ENCODE results near the gene PPFIA4. TPM values are rescaled to one million over a fixed set of nuclear protein-coding genes. Genes with fewer than 3 reads are reported as not detected.

PPFIA4 gene
- total RNA-seq, 1 donor from 2014 or later, result 2.6 TPM

GRCh38 chr1:203033287-203033686 lies 7.0 kb downstream of the PPFIA4 start:
- H3K9me3 Mint-ChIP-seq, result no peaks in the 10 kb centered on the region
- no peak for DNase-seq (ENCODE audit: low read depth, low spot score)
- peaks cover 15% of the 10 kb centered on the region for H3K27me3 Mint-ChIP-seq (ENCODE audit: low read depth)
- no peaks in the 10 kb centered on the region for H3K36me3 Mint-ChIP-seq (ENCODE audit: low read depth)
- H3K27ac Mint-ChIP-seq (ENCODE audit: unreplicated experiment), result no peak overlapping the region
- no peak for TF ChIP-seq CTCF (conservative IDR thresholded peaks at IDR 0.05)
- no peaks in the 10 kb centered on the region for H3K4me1 Mint-ChIP-seq
- no peak overlapping the region for H3K4me3 Mint-ChIP-seq

- Mint-ChIP-seq H3K9me3 (no peaks in the 10 kb centered on the region), H3K4me1 (no peaks in the 10 kb centered on the region), H3K27ac (ENCODE audit: unreplicated experiment) (no peak overlapping the region), H3K36me3 (ENCODE audit: low read depth) (no peaks in the 10 kb centered on the region), H3K27me3 (ENCODE audit: low read depth) (peaks cover 9% of the 10 kb centered on the region), H3K4me3 (no peak overlapping the region)
- no peak for DNase-seq (ENCODE audit: low read depth, low spot score)
- no peak for TF ChIP-seq CTCF (conservative IDR thresholded peaks at IDR 0.05)
Measured at GRCh38 chr1:203033917-203034316, 7.6 kb downstream of the PPFIA4 start.

GRCh38 chr1:203034422-203035110 lies 8.3 kb downstream of the PPFIA4 start:
- Mint-ChIP-seq H3K4me3 (no peak overlapping the region), H3K27me3 (ENCODE audit: low read depth) (peaks cover 7% of the 10 kb centered on the region), H3K36me3 (ENCODE audit: low read depth) (no peaks in the 10 kb centered on the region), H3K9me3 (no peaks in the 10 kb centered on the region), H3K27ac (ENCODE audit: unreplicated experiment) (no peak overlapping the region), H3K4me1 (peaks cover 4% of the 10 kb centered on the region)
- no peak for TF ChIP-seq CTCF (conservative IDR thresholded peaks at IDR 0.05)
- no peak for DNase-seq (ENCODE audit: low read depth, low spot score)

- H3K27ac Mint-ChIP-seq (ENCODE audit: unreplicated experiment), result no peak overlapping the region
- no peak for DNase-seq (ENCODE audit: low read depth, low spot score)
- peaks cover 4% of the 10 kb centered on the region for H3K4me1 Mint-ChIP-seq
- H3K36me3 Mint-ChIP-seq (ENCODE audit: low read depth), result no peaks in the 10 kb centered on the region
- peaks cover 7% of the 10 kb centered on the region for H3K27me3 Mint-ChIP-seq (ENCODE audit: low read depth)
- TF ChIP-seq CTCF (conservative IDR thresholded peaks at IDR 0.05), result no peak
- no peaks in the 10 kb centered on the region for H3K9me3 Mint-ChIP-seq
- H3K4me3 Mint-ChIP-seq, result no peak overlapping the region
Measured at GRCh38 chr1:203035111-203036000, 9.1 kb downstream of the PPFIA4 start.

- Mint-ChIP-seq H3K27me3 (ENCODE audit: low read depth) (peaks cover 7% of the 10 kb centered on the region), H3K9me3 (no peaks in the 10 kb centered on the region), H3K36me3 (ENCODE audit: low read depth) (no peaks in the 10 kb centered on the region), H3K4me1 (peaks cover 4% of the 10 kb centered on the region), H3K4me3 (no peak overlapping the region), H3K27ac (ENCODE audit: unreplicated experiment) (no peak overlapping the region)
- no peak for DNase-seq (ENCODE audit: low read depth, low spot score)
- no peak for TF ChIP-seq CTCF (conservative IDR thresholded peaks at IDR 0.05)
Measured at GRCh38 chr1:203036135-203036534, 9.8 kb downstream of the PPFIA4 start.

All from neural crest cell (in vitro differentiated cells).